Fibroblast of skin of scalp (primary cell): ENCODE data around the gene ADH7. TPM values are rescaled to one million over a fixed set of nuclear protein-coding genes. Genes with fewer than 3 reads are reported as not detected.
"Not testable (repeated sequence)": the region's sequence is repeated elsewhere in the genome, so short reads cannot be mapped to it uniquely, and the experiment has no call there.

Experiments used
- DNase-seq: peaks from one replicate; pipeline ENCODE4 v3.0.0-alpha.2; 2013
- polyA plus RNA-seq, 2 experiments: library from polyadenylated mRNA; unstranded; fragments of 120-200 nt; gene quantifications; one replicate each; pipeline ENCODE4 v1.2.1, GENCODE V29; 2013; ENCODE audit not compliant: insufficient read length in 2 of 2

Gene ADH7
- polyA plus RNA-seq (2013, experiment 1 of 2; ENCODE audit: insufficient read length), result not detected
- not detected for polyA plus RNA-seq (2013, experiment 2 of 2; ENCODE audit: insufficient read length)

DNA sequence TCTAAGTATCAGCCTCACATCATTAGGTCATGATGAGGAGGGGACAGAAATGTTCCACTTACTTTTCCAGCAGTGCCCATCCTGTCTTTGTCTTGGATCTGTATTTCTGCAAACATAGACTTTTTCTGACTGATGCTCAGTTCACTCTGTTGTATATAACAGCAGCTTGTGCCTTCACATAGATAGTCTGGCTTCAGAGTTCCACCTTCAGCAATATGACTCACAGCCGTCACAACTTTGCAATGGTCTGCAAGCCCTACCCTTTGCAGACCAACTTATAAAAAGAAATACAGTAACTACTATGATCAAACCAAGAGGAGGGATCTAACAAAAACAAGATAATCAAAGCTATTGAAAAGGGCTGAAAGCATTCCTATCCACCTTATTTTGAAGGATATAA is at the start of gene ADH7:
Gene ADH7, minus strand, starts transcription at position 189 of the 400 bp plus-strand sequence. Its CDS starts 109 bp downstream, at position 80.
- DNase-seq, result no peak

DNA sequence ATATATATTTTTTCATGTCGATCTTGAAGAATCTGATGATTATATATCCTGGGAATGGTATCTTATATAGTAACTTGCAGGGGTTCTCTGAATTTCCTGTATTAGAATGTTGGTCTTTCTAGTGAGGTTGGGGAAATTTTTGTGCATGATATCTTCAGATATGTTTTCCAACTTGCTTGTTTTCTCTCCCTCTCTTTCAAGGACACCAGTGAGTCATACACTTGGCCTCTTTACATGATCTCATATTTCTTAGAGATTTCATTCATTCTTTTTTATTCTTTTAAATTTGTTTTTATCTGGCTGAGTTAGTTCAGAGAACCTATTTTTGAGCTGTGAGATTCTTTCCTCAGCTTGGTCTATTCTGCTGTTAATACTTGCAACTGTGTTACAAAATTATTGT is 48.5 kb upstream of the ADH7 start:
- DNase-seq, result no peak

DNA sequence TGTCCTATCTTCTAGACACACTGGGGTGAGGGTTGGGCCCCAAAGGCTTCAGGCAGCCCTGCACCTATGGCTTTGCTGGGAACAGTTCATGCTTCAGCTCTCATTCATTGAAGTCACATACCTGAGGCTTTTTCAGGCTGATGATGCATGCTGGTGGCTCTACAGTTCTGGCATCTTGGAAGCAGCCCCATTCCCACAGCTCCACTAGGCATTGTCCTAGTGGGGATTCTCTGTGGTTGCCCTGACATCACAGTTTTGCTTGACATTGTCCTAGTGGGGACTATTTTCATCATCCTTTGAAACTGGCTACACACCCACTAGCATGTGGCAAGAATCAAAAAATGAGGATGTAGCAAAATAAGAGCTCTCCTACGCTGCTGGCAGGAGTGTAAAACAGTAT is 38.0 kb upstream of the ADH7 start:
- DNase-seq, result peak; percentile 11

DNA sequence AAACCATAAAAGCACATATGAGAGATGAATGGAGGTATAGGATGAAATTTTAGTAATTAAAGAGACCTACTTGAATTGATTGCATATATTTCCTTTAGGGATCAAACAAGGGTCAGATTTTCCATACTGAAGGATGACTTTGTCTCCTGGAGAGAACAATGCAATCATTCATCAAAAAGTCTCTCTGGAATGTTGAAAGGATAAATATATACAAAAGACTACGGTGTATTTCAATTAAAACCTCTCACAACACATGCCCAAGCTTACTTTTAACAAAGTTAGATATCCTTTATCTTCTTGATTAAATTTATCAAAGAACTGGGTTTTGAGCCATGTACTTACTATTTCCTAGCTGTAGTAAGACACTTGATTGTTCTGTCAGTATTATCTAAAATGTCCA is 36.8 kb upstream of the ADH7 start:
- no peak for DNase-seq

DNA sequence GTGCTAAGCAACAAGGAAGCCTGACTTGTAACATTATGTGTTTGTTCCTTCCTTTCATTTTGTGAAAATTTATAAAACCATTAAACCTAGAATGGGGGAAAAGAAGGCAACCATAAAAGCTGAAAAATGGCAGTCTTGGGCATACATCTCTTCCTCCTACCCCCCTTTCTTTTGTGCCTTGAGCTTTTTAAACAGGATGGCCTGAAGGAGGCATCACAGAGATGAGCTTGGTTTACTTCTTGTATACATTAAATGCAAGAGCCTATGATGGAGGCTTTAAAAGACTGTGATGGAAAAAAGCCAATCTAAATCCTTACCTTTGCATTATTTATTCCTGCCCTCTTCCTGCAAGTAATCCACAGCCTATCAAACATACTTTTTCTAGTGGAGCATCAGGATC is 36.2 kb upstream of the ADH7 start:
- no peak for DNase-seq

DNA sequence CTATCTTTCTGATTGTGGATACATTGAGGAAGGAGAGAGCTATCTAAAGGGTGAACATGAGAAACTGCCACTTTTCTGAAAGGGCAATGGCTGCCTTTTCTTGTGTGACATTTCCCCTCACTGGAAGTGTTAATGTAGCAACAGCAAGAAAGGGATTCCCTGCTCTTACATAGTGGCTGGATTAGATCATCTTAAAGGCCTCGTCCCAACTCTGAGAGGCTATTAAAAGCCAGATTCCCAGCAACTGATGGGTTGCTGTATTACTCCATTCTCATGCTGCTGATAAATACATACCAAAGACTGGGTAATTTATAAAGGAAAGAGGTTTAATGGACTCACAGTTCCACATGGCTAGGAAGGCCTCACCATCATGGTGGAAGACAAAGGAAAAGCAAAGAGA is 33.7 kb upstream of the ADH7 start:
- DNase-seq, result no peak

DNA sequence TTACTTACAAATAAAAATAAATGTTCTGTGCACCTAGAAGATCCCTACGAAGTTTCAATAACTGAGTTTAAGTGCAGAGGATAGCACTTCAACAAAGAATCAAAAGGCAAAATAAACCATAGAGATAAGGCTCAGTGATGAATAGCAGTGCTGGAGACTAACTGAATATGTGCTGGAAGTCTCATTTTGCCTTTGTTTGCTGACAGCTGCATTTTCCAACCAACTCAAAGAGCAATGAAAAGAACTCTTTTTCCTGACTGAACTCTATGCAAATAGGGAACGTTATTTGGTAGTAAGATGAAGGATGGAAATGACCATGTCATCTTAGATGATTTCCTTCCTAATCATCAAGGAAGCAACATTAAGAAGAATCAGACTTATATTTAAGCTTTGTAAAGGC is 32.7 kb upstream of the ADH7 start:
- no peak for DNase-seq

DNA sequence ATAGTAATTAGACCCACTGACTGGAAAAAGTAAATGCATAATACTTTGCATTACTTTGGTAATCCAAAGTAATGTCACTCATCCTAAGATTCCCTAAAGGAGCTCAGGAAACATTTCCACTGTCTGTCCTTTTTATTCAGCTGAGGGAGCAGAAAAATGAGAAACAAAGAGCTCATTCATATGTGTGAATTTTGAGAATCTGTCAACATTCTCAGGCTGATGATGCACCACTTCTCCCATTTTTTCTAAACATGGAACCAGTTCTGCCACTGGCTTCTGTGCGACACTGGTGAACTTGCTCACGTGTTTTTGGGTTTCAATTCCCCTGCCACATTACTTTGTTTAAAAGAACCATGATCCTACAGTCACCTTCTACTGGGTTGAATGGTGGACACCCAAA is 28.4 kb upstream of the ADH7 start:
- no peak for DNase-seq

DNA sequence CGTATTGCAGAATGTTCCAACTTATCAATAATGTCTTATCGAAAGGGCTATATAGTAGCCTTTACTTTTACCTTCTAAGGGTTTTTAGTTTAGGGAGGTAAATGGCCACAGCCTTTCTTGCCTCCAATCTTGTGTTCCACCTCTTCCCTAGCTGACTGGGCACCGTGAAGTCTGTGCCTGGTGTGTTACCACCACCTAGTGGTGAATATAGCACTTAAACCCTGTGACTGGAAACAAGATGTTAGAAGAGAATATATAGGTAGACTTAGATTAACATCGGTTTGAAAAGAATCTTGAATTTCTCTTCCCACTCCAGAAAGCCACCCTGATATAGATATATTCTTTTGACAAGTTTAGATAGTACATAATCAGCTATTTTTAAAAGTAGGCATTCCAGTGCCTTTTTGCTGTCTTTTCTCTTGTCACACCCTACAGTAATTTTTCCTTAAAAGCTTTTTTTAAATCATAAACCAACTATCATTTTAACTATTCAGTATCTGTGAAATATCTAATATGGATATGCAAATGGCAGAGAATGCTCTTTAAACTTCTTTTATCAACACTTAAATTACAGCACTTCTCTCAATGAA is 27.8 kb upstream of the ADH7 start:
- peak; percentile 70 for DNase-seq

DNA sequence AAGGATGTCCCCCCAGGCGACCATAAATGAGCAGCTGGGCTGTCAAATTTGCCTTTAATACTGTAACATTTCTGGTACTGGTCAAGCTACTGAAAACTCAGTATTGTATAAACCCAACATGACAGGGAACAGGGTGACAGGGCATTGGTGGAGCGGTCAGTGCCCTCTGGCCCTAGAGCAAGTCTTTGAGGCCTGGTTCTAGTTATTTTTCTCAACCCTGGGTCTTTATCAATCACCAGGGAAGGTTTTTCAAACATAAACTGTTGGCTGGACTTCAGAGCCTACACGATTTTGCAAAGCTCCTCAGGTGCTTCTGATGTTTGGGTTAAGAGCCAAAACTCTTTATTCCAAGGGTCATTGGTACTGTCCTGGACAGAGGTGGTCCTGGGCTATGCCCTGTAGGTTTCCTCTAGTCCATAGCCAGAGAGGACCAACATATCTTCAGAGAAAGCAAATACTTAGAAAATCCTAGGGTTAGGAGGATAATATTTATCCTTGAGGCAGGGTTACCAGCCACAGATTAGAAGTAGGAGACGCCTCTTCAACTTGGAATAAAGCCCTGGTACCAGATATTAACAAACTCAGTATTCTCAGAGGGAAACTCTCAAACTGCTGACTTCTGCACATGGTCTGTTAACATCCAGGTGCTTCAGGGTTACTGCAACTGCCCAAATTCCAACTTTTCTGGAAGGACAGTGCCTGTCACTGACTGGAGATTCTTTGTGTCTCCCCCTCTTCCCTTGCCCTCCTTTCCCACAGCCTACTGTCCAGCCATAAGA is 26.7 kb upstream of the ADH7 start:
- no peak for DNase-seq

DNA sequence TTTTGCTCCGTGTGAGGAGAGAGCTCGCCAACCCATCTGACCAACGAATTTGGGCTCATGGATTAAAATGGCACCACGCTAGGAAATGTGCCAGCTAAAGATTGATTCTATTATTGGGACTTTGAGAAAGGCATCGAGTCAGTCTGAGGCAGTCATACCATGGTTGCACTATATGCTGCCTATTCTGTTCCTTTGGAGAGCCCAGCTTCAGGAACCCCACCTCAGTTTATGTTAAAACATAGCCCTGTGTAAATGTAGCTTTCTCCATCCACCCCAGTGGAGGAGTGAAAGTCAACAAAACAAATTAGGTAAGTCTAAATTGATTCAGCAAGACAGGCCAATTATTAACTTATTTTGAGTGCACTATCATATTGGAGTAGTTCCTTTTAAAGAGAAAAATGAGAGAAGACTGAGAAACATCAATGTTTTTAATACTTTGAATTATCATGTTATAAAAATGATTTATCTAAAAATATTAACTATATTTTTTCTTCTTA is 24.5 kb upstream of the ADH7 start:
- DNase-seq, result no peak

DNA sequence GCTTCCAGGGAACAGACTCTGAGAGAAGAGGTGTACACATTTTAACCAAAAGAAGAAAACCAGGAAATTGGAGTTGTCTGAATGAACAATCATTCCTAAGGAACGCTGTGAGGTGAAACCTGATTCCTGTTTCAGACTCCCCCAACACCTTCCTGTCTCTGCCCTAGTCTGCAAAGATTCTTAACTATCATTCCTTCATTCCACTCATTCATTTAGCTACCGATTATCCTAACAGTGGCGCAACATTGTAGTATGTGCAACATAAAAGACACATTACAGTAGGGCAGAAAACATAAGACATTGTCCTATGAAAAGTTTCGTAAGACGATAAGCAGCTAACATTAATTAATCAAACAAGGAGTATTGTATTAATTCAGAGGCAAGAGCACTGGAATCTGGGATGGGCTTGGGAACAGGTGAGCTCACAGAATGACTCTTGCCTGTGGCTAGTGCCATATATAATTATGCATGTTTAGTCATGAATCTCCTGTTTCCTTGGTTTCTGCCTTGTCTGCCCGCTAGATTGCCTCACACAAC is 23.8 kb upstream of the ADH7 start:
- no peak for DNase-seq

DNA sequence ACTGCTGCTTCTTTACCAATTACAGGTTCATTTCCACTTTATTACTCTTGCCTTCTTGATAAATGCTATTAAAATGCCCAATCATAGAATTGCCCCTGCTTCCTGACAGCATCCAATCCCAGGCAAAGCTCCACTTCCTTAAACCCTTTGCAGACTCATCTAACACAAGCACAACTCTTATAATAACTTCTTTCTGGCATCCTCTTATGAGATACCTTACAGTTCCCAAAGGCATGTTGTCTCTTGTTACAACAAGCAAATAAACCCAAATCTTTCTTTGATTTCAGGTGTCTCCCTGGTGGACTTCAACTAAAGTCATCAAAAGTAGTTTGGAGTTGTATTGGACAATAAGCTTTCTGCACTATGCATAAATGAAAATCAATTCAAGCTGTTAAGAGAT is 22.5 kb upstream of the ADH7 start:
- no peak for DNase-seq

DNA sequence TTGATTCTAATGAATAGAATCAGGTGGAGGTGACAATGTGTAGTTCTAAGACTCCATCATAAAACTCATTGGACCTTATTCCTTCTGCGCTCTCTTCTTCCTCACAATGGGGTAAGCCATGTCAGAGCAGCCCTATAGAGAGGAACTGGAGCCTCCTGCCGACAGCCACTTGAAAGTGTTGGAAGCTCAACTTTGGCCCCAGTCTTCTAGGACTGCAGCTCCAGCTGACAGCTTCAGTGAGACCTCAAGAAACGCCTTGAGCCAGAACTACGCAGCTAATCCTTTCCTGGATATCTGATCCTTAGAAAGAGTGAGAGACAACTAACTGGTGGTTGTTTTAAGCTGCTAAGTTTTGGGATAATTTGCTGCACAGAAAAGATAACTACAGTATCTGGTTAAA is 22.1 kb upstream of the ADH7 start:
- DNase-seq, result no peak

DNA sequence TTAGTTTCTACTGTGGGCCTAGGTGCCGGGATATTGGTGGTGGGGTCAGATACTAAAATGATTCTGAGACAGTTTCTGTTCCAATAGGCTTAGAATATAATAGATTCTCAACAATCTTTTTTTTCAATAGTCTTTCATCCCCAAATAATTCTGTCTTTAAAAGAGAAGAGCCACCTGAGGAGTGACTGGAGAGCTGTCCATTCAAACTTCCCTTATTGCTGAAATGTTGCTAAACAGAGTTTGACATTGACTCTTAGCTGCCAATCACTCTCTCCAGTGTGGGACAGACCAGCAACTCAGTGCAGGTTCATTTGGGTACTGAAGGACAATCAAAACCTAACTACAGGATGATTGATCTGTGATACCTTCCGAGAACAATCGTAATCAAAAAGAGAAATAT is 12.4 kb upstream of the ADH7 start:
- no peak for DNase-seq

DNA sequence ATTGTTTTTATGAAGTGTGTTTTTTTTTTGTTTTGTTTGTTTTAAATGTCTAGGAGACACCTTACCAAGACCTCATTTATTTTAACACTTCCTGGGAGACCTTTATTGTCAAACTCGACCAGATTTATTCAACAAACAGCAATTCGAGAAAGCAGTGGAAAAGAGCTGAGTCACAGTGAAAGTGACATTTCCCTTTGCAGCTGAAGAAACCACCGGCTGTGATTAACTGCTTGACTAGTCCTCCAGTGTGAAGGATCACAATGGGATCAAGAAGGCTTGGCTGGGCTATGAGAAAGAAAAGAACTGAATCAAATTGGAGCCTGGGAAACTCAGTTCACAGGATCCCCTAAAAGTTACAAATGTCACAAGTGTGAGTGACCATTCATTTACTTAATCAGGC is 11.9 kb upstream of the ADH7 start:
- DNase-seq, result peak; percentile 49

DNA sequence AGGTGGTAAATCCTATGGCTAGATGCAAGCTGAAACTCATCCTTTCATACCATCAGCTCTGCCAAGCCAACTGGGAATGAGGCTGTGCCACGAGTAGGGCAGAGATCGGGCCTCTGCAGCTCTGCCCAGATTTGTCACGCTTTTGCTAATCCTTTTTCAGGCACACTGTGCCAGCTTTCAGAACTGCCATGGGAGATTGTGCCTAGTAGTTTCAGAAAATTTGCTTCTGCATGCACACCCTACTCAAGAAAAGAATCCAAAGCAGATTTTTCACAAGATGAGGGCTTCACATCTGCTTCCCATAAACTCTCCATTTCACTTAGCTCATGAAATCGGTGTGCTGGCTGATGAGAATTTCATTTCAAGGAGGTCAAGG is 3.3 kb upstream of the ADH7 start:
- no peak for DNase-seq

DNA sequence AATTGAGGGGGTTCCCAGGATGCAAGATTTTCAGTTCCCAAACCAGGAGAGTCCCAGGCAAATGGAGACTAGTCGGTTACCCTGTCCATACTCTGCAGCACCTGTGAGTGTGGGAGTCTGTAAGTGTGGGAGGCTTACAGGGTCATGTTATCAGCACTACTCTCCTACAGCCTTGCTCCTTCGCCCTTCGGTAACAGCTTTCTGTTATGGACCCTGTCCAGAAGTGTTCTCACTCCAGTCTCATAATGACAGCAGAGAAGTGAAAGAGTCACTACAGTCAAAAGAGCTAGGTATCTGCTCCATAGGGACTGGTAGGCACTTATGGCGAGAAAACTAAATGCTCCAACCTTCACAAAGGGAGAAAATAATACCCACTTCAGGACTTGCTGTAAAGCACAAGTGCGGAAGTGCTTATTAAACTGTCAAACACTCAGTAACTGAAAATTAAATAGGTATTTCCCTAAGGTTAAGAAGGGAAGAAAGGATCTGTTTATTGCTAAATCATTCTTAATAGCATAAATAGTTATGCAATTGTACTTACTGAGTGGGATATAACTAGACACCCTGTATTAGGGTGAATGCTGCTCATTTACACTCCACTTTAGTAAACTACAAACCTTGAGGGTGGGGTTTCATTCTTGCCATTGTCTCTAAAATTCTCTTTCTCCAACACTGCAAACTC is 2.7 kb upstream of the ADH7 start:
- DNase-seq, result no peak

DNA sequence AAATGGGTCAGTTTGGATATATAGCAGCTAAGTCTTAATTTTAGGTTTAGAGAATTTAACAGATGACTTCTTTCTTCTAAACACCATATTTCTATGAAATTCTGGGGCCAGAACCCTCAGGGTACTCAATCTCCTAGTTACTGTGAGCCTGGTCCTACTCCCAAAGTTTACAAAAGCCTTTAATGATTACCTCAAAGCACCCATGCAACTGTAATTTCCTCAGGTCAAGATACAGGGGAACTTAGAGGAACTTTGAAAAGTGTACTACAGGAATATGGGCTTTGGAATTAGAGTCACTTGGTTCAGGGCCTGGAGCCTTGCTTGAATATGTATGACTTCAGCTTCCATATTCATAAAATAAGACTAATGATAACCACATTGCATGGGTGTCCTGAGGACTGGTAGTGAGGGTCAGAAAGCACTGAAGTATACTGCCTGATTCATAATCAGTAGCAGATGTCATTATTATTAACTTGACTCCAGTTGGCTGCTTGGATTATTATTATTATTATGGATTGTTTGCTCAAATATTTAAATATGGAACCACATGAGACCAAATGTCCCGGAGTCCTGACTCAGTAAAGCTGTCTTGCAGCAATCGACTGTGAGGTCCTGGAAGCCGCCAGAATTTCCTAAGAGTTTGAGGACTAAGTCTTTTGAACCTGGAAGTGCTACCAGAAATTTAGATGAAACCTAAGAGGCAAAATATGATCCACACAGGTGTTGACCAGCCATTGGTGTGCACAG is 2.0 kb upstream of the ADH7 start:
- DNase-seq, result peak; percentile 4

DNA sequence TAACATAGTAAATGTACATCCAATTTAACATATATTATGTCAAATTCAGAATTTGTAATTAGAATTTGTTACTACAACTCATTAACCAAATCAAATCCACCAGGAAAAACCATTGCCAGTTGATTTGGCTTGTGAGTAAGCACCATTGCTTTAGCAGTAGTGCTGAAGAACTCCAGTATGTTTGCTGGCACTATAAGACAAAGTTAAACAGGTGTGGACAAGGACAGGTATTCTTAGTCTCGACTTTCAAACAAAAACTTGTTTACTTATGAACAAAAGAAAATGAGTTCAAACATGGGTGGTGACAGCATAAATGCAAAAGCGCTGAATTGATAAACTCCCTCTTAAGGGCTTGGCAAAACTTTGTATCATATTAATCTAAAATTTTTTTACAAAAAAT is 1.3 kb upstream of the ADH7 start:
- no peak for DNase-seq

DNA sequence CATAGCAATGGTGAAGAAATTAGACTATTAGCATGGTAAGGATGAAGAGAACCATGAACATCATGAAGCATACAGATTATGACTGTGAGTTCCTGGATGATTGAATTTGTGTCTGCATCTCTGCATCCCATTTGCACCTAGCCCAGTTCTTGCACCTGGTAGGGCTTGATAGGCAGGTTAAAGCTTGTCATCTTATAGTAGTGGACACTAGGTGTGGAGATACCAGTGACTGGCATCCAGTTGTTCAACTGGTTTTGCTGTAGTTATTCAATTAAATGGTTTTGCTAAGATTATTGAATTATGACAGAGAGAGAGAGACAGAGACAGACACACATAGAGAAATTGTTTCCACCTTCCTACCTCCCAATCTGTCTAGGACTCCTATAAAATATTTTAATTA is 5.0 kb downstream of the ADH7 start:
- no peak for DNase-seq

DNA sequence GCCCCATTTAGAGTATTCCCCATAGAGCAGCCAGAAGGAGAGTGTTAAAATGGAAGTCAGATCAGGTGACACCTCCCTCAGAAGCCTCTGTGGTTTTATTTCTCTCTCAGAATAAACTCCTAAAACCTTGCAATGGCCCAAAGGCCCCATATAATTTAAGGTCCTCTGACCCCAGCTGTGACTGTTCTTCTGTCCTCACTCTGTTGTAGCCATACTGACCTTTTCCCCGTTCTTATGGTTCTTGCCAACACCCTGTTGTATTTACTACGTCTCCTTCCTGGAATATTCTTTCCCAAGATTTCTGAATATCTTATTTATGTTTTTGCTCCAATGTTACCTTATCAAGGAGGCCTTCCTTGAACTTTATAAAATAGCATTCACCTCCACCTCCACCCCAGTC is 18.0 kb downstream of the ADH7 start:
- DNase-seq, result no peak

DNA sequence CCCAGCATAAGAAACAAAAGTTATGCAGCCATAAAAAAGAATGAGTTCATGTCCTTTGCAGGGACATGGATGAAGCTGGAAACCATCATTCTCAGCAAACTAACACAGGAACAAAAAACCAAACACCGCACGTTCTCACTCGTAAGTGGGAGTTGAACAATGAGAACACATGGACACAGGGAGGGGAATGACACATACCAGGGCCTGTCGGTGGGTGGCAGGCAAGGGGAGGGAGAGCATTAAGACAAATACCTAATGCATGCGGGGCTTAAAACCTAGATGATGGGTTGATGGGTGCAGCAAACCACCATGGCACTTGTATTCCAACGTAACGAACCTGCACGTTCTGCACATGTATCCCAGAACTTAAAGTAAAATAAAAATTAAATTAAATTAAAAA is 19.4 kb downstream of the ADH7 start:
- DNase-seq, result not testable (repeated sequence)
